K562 (cell line): ENCODE measurements around the gene HSPA2. TPM values are rescaled to one million over a fixed set of nuclear protein-coding genes. Genes with fewer than 3 reads are reported as not detected.

Experiments used
- ATAC-seq: fragments of 200-7000 bp; cut with Tn5 transposase; 3 replicates; pipeline ENCODE4 v1.9.1; 2020; ENCODE audit warnings: moderate library complexity
- BruUV-seq: library from RNA; stranded (reverse); fragments of 400-500 nt; replicated peaks from 2 replicates; lab custom pipeline; 2021; lab: Mats Ljungman, UMichigan
- CTCF ChIA-PET: fragments of 300-600 bp; formaldehyde crosslinking; extraction: SDS; loops from one replicate; lab custom pipeline; 2021; ENCODE audit warnings: low intra/inter-chr PET ratio; lab: Yijun Ruan, JAX
- POLR2A ChIA-PET: fragments of 300-600, 350-650 bp; sonication (Branson Sonifier 250); formaldehyde crosslinking; extraction: SDS; loops from one replicate; lab custom pipeline; 2021; ENCODE audit warnings: antibody characterized with exemption, inconsistent platforms; lab: Yijun Ruan, JAX
- DNase-seq, 4 experiments: peaks; one replicate each; pipeline versions ENCODE4 v3.0.0 to v3.0.0-alpha.2; 2011 to 2018; ENCODE audit warnings: low spot score in 3 of 4, mixed read lengths in 3 of 4; ENCODE audit errors: extremely low read depth in 1 of 4
- FAIRE-seq: peaks from 2 replicates; lab custom pipeline; 2011; peaks lifted over from hg19 to GRCh38; lab: Jason Lieb, UNC
- H2AFZ ChIP-seq: 2 replicates; pipeline ENCODE4 v1.6.0; 2011; ENCODE audit warnings: low read depth, low read length, control low read depth, inconsistent platforms
- H3K27ac ChIP-seq: fragments of 200-600 bp; 3 replicates; pipeline ENCODE4 v1.8.0; 2011; ENCODE audit warnings: low read depth, mild to moderate bottlenecking, control low read depth, inconsistent platforms, low read length, moderate library complexity, mixed read lengths; ENCODE audit errors: extremely low read depth
- H3K27me3 ChIP-seq, 2 experiments: fragments of 300-600 bp in 1 of 2; 2 replicates in 1 of 2; 3 replicates in 1 of 2; pipeline versions ENCODE4 v1.6.0 to v1.8.0; 2011; ENCODE audit warnings: inconsistent platforms in 2 of 2, low read length in 2 of 2, mild to moderate bottlenecking in 1 of 2, mixed read lengths in 1 of 2, moderate library complexity in 1 of 2; ENCODE audit not compliant: control insufficient read depth in 2 of 2, insufficient read depth in 2 of 2
- H3K36me3 ChIP-seq: fragments of 300-600 bp; 3 replicates; pipeline ENCODE4 v1.8.0; 2011; ENCODE audit warnings: mild to moderate bottlenecking, low read length, inconsistent platforms; ENCODE audit not compliant: control insufficient read depth, insufficient read depth
- H3K4me1 ChIP-seq, 2 experiments: fragments of 200-600 bp in 1 of 2; replicated peaks in 1 of 2; 2 replicates in 1 of 2; 3 replicates in 1 of 2; pipeline versions ENCODE4 v1.5.1 to v1.8.0; 2011; ENCODE audit warnings: inconsistent platforms in 2 of 2, low read length in 2 of 2, mild to moderate bottlenecking in 1 of 2, mixed read lengths in 1 of 2, moderate library complexity in 1 of 2; ENCODE audit not compliant: control insufficient read depth in 2 of 2, insufficient read depth in 2 of 2
- H3K4me2 ChIP-seq: 2 replicates; pipeline ENCODE4 v1.6.1; 2011; ENCODE audit warnings: low read length, control low read depth, inconsistent platforms, mixed read lengths; ENCODE audit not compliant: insufficient read depth
- H3K4me3 ChIP-seq: fragments of 200-600 bp; sonication (generic), shearing (Covaris generic); 2 replicates; pipeline ENCODE4 v1.5.1; 2016; ENCODE audit warnings: control low read depth, inconsistent platforms
- H3K79me2 ChIP-seq: fragments of 200-600 bp; 3 replicates; pipeline ENCODE4 v1.8.0; 2011; ENCODE audit warnings: low read length, inconsistent platforms; ENCODE audit not compliant: control insufficient read depth, insufficient read depth
- H3K9ac ChIP-seq, 2 experiments: 2 replicates each; pipeline versions ENCODE4 v1.6.0 to v1.6.1; 2011; ENCODE audit warnings: low read depth in 2 of 2, low read length in 2 of 2, control low read depth in 1 of 2, inconsistent platforms in 1 of 2, mild to moderate bottlenecking in 1 of 2, mixed read lengths in 1 of 2; ENCODE audit not compliant: insufficient read depth in 1 of 2
- H3K9me1 ChIP-seq: one replicate; pipeline ENCODE4 v1.6.0; 2011; ENCODE audit warnings: inconsistent platforms, mild to moderate bottlenecking, low read length, moderate library complexity; ENCODE audit not compliant: control insufficient read depth, insufficient read depth
- H3K9me3 ChIP-seq: replicated peaks from 2 replicates; pipeline ENCODE4 v1.5.1; 2011; ENCODE audit warnings: low read depth, low read length, inconsistent platforms; ENCODE audit not compliant: control insufficient read depth, insufficient read depth
- H4K20me1 ChIP-seq: replicated peaks from 2 replicates; pipeline ENCODE4 v1.6.1; 2011; ENCODE audit warnings: low read length, inconsistent platforms, mixed read lengths; ENCODE audit not compliant: control insufficient read depth, insufficient read depth
- MXD1 ChIP-seq: fragments of 250-450 bp; sonication (Bioruptor Pico); IDR thresholded peaks from 2 replicates; pipeline ENCODE4 v1.8.0; 2021; ENCODE audit warnings: borderline replicate concordance, mild to moderate bottlenecking, moderate library complexity; ENCODE audit not compliant: poor library complexity, severe bottlenecking
- NR4A1 ChIP-seq, 2 experiments: fragments of 250-450 bp in 1 of 2; fragments of 450-650 bp in 1 of 2; sonication (Bioruptor Pico) in 1 of 2; IDR thresholded peaks; 2 replicates each; pipeline versions ENCODE4 v1.4.0 to v1.6.1; 2016 to 2020; ENCODE audit warnings: mild to moderate bottlenecking in 2 of 2, missing compliant biosample characterization in 1 of 2, missing genetic modification characterization in 1 of 2, moderate library complexity in 1 of 2
- ZNF639 ChIP-seq, 2 experiments: fragments of 200-800 bp in 1 of 2; sonication (Bioruptor generic) in 1 of 2; sonication (generic) in 1 of 2; formaldehyde crosslinking in 1 of 2; IDR thresholded peaks in 1 of 2; conservative IDR thresholded peaks in 1 of 2; 2 replicates each; pipeline versions ENCODE4 v1.5.0 to v1.6.1; 2016 to 2020; ENCODE audit warnings: missing compliant biosample characterization in 1 of 2, missing genetic modification characterization in 1 of 2, missing genetic modification reagents in 1 of 2
- WGBS: fragments of 100-300 bp; shearing (Covaris generic); methylation state at CpG from one replicate; pipeline ENCODE4 v1.1.6; 2016; ENCODE audit warnings: low coverage, mixed read lengths; ENCODE audit not compliant: insufficient coverage; ENCODE audit errors: missing lambda C conversion rate; 5-methylcytosine and 5-hydroxymethylcytosine counted together
- in situ Hi-C: fragments of 300-500 bp; cut with MboI; formaldehyde crosslinking; loops from 4 replicates; pipeline ENCODE4 v1.15.0; 2018; ENCODE audit warnings: inconsistent platforms, mixed read lengths
- intact Hi-C: fragments of 100-400 bp; cut with micrococcal nuclease; formaldehyde crosslinking; loops from 2 replicates; pipeline ENCODE4 v1.14.2; 2022
- polyA plus RNA-seq, 8 experiments: library from polyadenylated mRNA; depleted of rRNA in 4 of 8; stranded (reverse) in 5 of 8; unstranded in 3 of 8; fragments of >200 nt; fragmentation: Nextera tagmentation in 2 of 8; fragmentation: Illumina TruSeq in 1 of 8; extraction: Ambion mirVana in 2 of 8; extraction: Trizol in 1 of 8; gene quantifications; 2 replicates each; pipeline versions ENCODE4 v1.2.1 to v1.2.3, GENCODE V29; 2011 to 2014; ENCODE audit warnings: inconsistent platforms in 1 of 8, missing spikeins in 1 of 8
- total RNA-seq, 7 experiments: library from RNA; depleted of rRNA in 6 of 7; stranded (reverse); fragments of >200 nt in 6 of 7; fragmentation: Illumina TruSeq in 2 of 7; extraction: Trizol in 2 of 7; gene quantifications; 2 replicates each; pipeline versions ENCODE4 v1.2.1 to v1.2.3, GENCODE V29; 2011 to 2021; ENCODE audit warnings: low replicate concordance in 1 of 7

The HSPA2 gene
- total and polyA plus RNA-seq, 9 of the 15 experiments (the other 6 are each of a cell fraction or from before 2014, with no cell fraction given): not detected

- Histone ChIP-seq H3K27me3 (no peaks in the 10 kb centered on the region), H2AFZ (no peak overlapping the region), H3K79me2 (peaks cover 12% of the 10 kb centered on the region), H3K4me2 (no peak overlapping the region), H4K20me1 (no peaks in the 10 kb centered on the region)
- ATAC-seq (no peak), FAIRE-seq (no peak)
- in situ Hi-C loops: no loop called here
- intact Hi-C loops: no loop called here
- 50% methylated on average over 1 of the region's 1 CpG for WGBS
- CTCF ChIA-PET: no interaction called here
- TF ChIP-seq NR4A1 (CRISPR knock-in tag; IDR thresholded peaks at IDR 0.05): no peak
- no peak for TF ChIP-seq NR4A1 (tag; IDR thresholded peaks at IDR 0.05)
- no peak for TF ChIP-seq ZNF639 (CRISPR knock-in tag; conservative IDR thresholded peaks at IDR 0.05 in 1 of 2, IDR thresholded peaks at IDR 0.05 in 1 of 2)
- no peak for TF ChIP-seq MXD1
- TF ChIP-seq, all 486 proteins: peak for 0
- no peak for DNase-seq
- Histone ChIP-seq H3K27ac (no peak overlapping the region), H3K9ac (no peak overlapping the region), H3K9me1 (no peaks in the 10 kb centered on the region), H3K4me1 (peaks cover 0 to 10% of the 10 kb centered on the region in 2 experiments; a peak in 2 of 5 replicates), H3K4me3 (no peak overlapping the region), H3K36me3 (no peaks in the 10 kb centered on the region), H3K9me3 (no peaks in the 10 kb centered on the region)
- no TSS peak for BruUV-seq
- POLR2A ChIA-PET: no interaction called here
Measured at GRCh38 chr14:64515053-64515452, 25.5 kb upstream of the HSPA2 start.
